ENCODE data around the gene CHMP6.

CHMP6 gene

DNA sequence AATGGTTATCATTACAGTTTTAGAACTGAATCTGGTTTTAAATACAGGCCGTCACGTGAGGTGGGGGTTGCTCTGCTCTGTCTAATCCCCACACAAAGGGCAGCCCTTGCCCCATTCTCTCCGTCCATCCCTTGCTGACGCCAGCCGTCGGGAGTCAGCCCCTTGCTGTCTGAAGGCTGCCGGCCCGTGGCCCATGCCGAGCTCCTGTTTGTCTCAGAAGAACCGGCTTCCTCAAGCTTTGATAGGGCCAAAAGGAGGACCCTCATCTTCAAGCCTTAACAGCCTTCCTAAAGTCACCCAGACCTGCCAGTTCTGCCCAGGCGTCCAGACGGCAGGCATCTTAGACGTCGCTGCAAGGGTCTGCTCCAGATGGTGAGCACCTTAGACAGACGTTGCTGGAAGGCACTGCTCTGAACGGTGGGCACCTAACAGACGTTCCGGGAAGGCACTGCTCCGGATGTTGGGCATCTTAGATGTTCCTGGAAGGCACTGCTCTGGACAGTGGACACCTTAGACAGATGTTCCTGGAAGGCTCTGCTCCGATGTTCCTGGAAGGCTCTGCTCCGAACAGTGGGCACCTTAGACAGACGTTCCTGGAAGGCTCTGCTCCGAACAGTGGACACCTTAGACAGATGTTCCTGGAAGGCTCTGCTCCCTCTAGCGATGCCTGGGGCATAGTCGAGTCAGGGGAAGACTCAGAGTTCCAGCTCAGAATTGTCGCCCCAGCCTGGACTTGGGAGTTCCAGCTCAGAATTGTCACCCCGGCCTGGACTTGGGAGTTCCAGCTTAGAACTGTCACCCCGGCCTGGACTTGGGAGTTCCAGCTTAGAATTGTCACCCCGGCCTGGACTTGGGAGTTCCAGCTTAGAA lies 35.1 kb upstream of the CHMP6 start:
- no peak for DNase-seq

GRCh38 chr17:80957461-80957941 lies 34.1 kb upstream of the CHMP6 start:
- no peak for DNase-seq

DNA sequence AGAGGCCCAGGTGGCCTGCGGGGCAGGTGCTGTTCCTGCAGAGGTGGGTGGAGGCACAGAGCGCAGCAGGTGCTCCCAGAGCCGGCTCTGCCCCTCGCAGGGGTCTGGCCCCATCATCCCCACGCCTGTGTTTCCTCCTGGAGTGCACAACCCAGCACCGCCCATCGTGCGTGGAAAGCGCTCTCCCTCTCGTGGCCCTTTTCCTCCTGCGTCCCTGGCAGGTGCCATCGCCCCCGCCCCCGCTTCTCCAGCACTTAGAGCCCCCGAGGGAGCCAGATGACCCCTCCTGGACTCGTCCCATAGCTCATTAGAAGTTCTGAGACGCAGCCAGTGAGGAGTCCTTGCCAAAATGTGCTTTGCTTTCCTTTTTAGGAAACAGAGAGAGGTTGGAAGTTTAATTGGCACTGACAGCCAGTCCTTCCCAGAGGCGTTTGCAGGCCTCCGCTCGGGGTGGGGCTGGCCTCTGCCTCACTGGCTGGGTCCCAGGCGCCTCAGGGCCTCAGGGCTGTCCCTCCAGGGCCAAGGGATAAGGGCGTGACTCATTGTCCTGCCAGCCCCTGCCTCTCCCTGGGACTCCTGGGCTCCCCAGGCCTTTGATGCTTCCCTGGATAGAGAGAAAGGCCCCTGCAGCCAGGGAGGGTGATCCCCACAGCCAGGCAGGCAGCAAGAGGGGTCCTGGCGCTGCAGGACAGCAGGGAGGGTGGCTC lies 32.2 kb upstream of the CHMP6 start:
- no peak for DNase-seq

GRCh38 chr17:80960037-80960796 lies 31.4 kb upstream of the CHMP6 start:
- DNase-seq = no peak

GRCh38 chr17:80960797-80961452 lies 30.7 kb upstream of the CHMP6 start:
- DNase-seq = no peak

DNA sequence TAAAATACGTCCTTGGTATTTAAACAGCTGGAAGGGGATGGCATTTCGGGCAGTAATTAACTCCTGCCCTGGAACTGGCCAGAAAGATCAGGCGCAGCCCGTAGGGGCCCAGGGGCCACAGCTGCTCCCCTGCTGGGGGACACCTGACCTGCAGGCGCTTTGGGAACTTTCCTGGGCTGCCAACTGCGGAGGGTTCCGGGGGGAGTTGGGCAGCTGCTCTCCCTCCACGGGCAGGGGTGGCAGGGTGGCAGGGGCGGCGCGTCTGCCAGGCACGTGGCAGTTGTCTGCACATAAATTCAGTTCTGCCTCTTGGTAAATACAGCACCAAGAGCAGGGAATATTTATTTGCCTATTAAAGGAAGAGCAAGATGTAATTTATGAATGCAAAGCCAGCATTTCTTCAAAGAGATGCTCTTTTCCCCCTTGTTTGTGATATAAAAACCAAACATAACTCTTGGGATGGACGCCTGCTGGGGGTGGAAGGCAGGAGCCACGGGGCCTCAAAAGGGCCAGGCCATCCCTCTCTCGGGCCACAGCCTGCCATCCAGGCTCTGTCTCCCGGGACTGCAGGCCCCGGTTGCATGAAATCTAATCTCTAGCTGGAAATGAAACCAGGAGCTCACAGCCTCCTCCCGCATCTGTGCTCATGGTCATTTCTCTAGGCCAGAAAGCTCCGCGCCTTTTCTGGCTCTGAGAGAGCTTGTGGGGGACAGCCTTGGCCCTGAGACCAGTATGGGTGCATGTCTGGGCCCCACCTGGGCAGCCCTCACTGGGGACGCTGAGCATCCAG lies 29.9 kb upstream of the CHMP6 start:
- no peak for DNase-seq

DNA sequence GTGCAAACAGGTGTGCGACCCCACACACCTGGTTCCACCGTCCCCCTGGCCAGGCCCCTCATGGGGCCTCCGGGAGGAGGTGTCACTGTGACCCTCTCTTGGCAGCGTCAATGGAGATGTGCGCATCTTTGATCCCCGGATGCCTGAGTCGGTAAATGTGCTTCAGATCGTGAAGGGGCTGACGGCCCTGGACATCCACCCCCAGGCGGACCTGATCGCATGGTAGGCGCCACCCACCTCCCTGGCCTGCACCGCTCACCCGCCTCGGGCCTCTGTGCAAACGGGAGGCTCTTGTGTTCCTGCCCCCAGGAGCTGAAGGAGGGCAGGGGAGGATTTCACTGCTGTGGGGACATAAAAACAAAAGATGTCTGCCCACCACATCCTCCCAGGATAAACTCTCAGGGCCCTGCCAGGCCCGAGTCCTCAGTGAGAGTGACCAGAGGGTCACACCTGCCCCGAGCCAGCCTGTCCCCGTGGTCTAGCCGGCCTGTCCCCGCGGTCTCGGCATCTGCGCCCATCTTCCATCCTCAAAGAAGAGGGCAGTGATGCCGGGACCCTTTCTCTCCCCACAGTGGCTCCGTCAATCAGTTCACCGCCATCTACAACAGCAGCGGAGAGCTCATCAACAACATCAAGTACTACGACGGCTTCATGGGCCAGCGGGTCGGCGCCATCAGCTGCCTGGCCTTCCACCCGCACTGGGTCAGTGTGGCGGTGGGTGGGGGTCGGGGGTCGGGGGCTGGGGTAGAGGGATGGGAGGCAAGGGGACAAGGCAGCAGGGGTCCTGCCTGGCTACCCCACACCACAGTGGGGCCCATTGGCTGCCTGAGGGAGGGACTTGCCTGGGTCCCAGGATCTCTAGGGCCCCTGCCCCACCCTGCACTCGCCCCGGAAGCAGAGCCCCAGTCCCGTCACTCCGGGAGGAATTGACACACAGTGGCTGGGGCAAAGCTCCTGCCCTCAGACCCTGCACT lies 29.0 kb upstream of the CHMP6 start:
- DNase-seq = no peak

GRCh38 chr17:80963812-80964543 lies 27.7 kb upstream of the CHMP6 start:
- no peak for DNase-seq

- DNase-seq = no peak
These were observed 27.1 kb upstream of the CHMP6 start for GRCh38 chr17:80964544-80964856.

DNA sequence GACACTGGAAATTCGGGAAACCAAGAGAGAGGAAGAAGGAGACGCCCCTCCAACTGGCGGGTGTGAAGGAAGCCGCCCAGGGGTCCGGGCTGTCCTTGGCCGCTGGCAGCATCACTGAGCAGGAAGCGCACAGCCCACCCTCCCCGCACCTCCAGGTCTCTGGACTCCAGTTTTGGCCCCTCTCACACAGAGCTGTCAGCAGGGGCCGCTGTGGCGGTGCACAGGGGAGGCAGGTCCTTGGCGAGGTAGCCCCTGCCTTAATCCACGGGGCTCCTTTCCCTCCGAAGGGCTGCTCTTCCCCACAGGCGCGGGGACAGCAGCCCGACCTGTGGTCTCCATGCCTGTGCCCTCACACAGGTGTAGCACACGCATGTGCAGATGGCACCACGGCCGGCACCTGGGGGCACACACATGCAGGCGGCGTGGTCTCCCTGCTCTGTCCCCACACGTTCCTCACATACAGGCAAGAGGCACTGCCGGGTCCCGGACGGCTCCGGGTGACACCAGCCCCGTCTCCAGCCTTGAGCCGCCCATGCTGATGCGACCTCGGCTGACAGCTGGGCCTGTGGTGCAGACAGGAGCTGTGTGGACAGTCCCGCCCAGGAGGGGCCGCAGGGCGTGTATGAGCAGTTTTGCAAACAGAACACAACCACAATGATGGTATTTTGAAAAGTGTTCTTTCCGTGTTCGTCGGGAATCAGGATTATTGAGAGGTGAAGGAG lies 26.6 kb upstream of the CHMP6 start:
- DNase-seq = no peak

GRCh38 chr17:80965606-80966005 lies 26.0 kb upstream of the CHMP6 start:
- no peak for DNase-seq

GRCh38 chr17:80967404-80967872 lies 24.2 kb upstream of the CHMP6 start:
- no peak for DNase-seq

- no peak for DNase-seq
These were observed 23.0 kb upstream of the CHMP6 start for GRCh38 chr17:80968602-80969029.

GRCh38 chr17:80969030-80969673 lies 22.5 kb upstream of the CHMP6 start:
- no peak for DNase-seq

GRCh38 chr17:80969674-80970043 lies 22.0 kb upstream of the CHMP6 start:
- no peak for DNase-seq

DNA sequence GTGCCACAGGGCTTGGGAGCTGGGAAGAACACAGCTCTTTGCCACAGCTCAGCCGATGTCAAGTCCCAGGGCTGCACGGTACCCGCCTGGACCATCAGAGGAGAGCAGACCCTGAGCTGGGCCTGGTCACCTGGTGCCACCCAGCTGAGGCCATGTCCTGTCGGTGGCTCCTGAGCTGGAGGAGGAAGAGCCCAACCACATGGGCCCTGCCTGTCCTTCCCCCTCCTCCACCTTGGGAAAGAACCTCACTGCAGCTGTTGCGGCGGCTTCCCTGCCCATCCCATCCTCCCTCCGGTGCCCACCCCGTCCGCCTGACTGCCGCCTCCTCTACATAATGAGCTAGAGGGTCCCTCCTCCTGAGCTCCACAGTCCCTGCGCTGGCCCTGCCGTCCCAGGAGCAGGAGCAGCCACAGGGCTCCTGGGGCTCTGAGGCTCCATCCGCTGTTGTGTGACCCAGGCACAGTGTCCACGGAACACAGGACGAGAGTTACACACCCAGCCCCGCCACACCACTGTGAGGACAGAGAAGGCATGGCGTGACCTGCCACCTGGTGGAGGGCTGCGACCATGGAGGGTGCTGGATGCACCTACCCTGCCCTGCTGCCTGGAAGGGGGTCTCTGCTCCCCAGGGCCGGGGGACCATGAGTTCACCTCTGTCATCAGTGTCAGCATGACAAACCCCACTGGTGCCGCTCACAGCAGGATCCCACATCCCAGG lies 21.4 kb upstream of the CHMP6 start:
- peak; percentile 10 to 55 (median 24) for DNase-seq

DNA sequence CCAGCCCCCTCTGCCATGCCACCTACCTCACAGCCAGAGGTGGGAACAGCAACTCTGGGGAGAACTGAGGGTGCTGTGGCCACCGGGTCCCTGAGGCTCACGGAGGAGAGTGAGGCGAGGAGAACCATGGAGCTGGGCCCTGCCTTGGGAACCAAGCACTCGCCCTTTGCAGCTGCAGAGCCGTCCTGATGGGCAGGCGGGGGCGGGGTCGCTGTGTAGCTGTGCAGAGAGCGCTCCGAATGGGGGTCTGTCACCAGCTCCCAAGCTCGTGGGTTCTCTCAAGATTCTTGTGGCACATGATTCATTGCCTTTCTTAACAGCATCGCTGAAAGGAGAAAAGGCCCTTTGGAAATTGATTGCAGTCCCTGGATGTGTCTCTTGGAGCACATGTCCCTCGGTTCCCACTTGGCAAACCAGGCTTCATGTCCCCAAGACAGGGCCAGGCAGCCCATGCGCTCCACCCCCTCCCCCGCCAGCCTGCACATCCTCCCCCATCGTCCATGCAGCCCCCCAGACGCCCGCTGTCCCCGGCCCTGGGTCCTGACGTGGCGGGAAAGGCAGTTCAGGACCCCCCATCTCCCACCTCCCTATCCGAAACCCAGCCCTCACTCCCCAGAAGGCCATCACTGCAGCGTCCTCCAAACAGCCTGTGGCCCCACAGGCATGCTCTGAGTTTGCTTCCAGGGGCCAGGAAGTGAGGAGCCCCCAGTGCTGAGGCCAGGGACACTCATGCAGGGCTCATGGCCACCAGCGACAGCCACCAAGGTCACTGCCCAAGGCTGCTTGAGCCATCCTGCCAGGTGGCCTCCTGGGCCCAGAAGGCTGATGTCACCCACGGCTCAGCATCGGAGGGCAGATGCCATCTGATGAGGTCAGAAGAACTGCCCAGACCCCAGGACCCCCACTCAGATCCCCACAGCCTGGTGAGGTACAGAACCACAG lies 20.6 kb upstream of the CHMP6 start:
- no peak for DNase-seq
